H1 (cell line): ENCODE measurements around the gene RBM47. TPM values are rescaled to one million over a fixed set of nuclear protein-coding genes. Genes with fewer than 3 reads are reported as not detected.

ENCODE experiments used
- CTCF ChIA-PET: fragments of 300-600 bp; sonication (Branson Sonifier 250); formaldehyde crosslinking; loops from one replicate; lab custom pipeline; 2021; ENCODE audit not compliant: partially characterized antibody; lab: Charles Lee
- POLR2A ChIA-PET: fragments of 300-600 bp; sonication (Branson Sonifier 250); formaldehyde crosslinking; loops from one replicate; lab custom pipeline; 2021; ENCODE audit warnings: inconsistent platforms; ENCODE audit not compliant: partially characterized antibody; lab: Charles Lee
- DNase-seq, 2 experiments: peaks; one replicate each; pipeline versions ENCODE4 v3.0.0 to v3.0.0-alpha.2; 2010 to 2022; ENCODE audit warnings: low spot score in 2 of 2, low read depth in 1 of 2, mixed read lengths in 1 of 2
- FAIRE-seq: peaks from 2 replicates; lab custom pipeline; 2011; peaks lifted over from hg19 to GRCh38; lab: Jason Lieb, UNC
- H2AFZ ChIP-seq: 2 replicates; pipeline ENCODE4 v1.8.1; 2012; ENCODE audit warnings: low read length, inconsistent platforms
- H2AK5ac ChIP-seq: 2 replicates; pipeline ENCODE4 v1.6.1; 2013; ENCODE audit warnings: low read depth, low read length
- H2BK120ac ChIP-seq: replicated peaks from 2 replicates; pipeline ENCODE3; 2013; ENCODE audit warnings: low read depth, low read length, inconsistent platforms
- H2BK12ac ChIP-seq: 2 replicates; pipeline ENCODE4 v1.6.1; 2013; ENCODE audit warnings: low read depth, low read length
- H2BK15ac ChIP-seq: 2 replicates; pipeline ENCODE4 v1.6.1; 2013; ENCODE audit warnings: low read length
- H2BK20ac ChIP-seq: 2 replicates; pipeline ENCODE4 v1.6.1; 2013; ENCODE audit warnings: low read length
- H2BK5ac ChIP-seq: 2 replicates; pipeline ENCODE4 v1.6.1; 2013; ENCODE audit warnings: low read depth, low read length
- H3K14ac ChIP-seq: 2 replicates; pipeline ENCODE4 v1.6.1; 2013; ENCODE audit warnings: inconsistent platforms; ENCODE audit not compliant: insufficient read length
- H3K18ac ChIP-seq: 2 replicates; pipeline ENCODE4 v1.6.1; 2013; ENCODE audit warnings: low read length; ENCODE audit errors: extremely low read depth
- H3K23ac ChIP-seq: 2 replicates; pipeline ENCODE4 v1.6.1; 2013; ENCODE audit warnings: inconsistent platforms; ENCODE audit not compliant: insufficient read length
- H3K23me2 ChIP-seq: 2 replicates; pipeline ENCODE4 v1.6.1; 2013; ENCODE audit warnings: low read depth, low read length
- H3K27ac ChIP-seq: 2 replicates; pipeline ENCODE4 v1.6.1; 2011; ENCODE audit warnings: low read depth, low read length, inconsistent platforms
- H3K27me3 ChIP-seq, 4 experiments: replicated peaks in 1 of 4; 1 replicate in 1 of 4; 2 replicates in 3 of 4; pipeline versions ENCODE4 v1.6.1 to v1.8.1; 2011 to 2013; ENCODE audit warnings: low read length in 3 of 4, mild to moderate bottlenecking in 3 of 4, inconsistent platforms in 2 of 4, mixed read lengths in 2 of 4, moderate library complexity in 1 of 4; ENCODE audit not compliant: control insufficient read depth in 3 of 4, insufficient read depth in 3 of 4; ENCODE audit errors: extremely low read depth in 1 of 4
- H3K36me3 ChIP-seq, 4 experiments: 2 replicates each; pipeline versions ENCODE4 v1.6.1 to v1.8.1; 2011 to 2013; ENCODE audit warnings: mild to moderate bottlenecking in 4 of 4, low read length in 3 of 4, moderate library complexity in 2 of 4, control low read depth in 1 of 4, inconsistent platforms in 1 of 4; ENCODE audit not compliant: insufficient read depth in 4 of 4, control insufficient read depth in 2 of 4
- H3K4ac ChIP-seq: replicated peaks from 2 replicates; pipeline ENCODE3; 2013; ENCODE audit warnings: low read length, low read depth, mixed read lengths, inconsistent platforms; ENCODE audit not compliant: insufficient read length
- H3K4me1 ChIP-seq, 4 experiments: replicated peaks in 1 of 4; 1 replicate in 1 of 4; 2 replicates in 3 of 4; pipeline versions ENCODE4 v1.6.1 to v1.8.1; 2011 to 2013; ENCODE audit warnings: low read length in 3 of 4, inconsistent platforms in 2 of 4, mixed read lengths in 1 of 4; ENCODE audit not compliant: insufficient read depth in 4 of 4, control insufficient read depth in 3 of 4
- H3K4me2 ChIP-seq, 2 experiments: 2 replicates each; pipeline versions ENCODE4 v1.6.1 to v1.8.1; 2011 to 2013; ENCODE audit warnings: low read depth in 2 of 2, low read length in 2 of 2, control low read depth in 1 of 2, inconsistent platforms in 1 of 2, mild to moderate bottlenecking in 1 of 2; ENCODE audit not compliant: insufficient read depth in 1 of 2
- H3K4me3 ChIP-seq, 4 experiments: fragments of 200-600, 300-600 bp in 1 of 4; sonication (generic), shearing (Covaris generic), sonication (Bioruptor Twin) in 1 of 4; 2 replicates each; pipeline versions ENCODE4 v1.5.1 to v1.8.1; 2011 to 2016; ENCODE audit warnings: low read length in 4 of 4, low read depth in 3 of 4, control low read depth in 2 of 4, inconsistent platforms in 2 of 4, mild to moderate bottlenecking in 2 of 4, mixed read lengths in 1 of 4, moderate library complexity in 1 of 4; ENCODE audit not compliant: insufficient read depth in 2 of 4; ENCODE audit errors: extremely low read depth in 1 of 4
- H3K56ac ChIP-seq: replicated peaks from 2 replicates; pipeline ENCODE3; 2013; ENCODE audit warnings: low read depth, mild to moderate bottlenecking, mixed read lengths, low read length, inconsistent platforms; ENCODE audit not compliant: insufficient read length
- H3K79me1 ChIP-seq: 2 replicates; pipeline ENCODE4 v1.6.1; 2013; ENCODE audit warnings: low read depth, low read length, control low read depth
- H3K79me2 ChIP-seq, 2 experiments: 2 replicates each; pipeline versions ENCODE4 v1.6.1 to v1.8.1; 2012 to 2013; ENCODE audit warnings: low read length in 2 of 2, mild to moderate bottlenecking in 2 of 2, inconsistent platforms in 1 of 2; ENCODE audit not compliant: insufficient read depth in 2 of 2, control insufficient read depth in 1 of 2
- H3K9ac ChIP-seq, 4 experiments: replicated peaks in 1 of 4; 1 replicate in 1 of 4; 2 replicates in 3 of 4; pipeline versions ENCODE4 v1.6.1 to v1.8.1; 2011 to 2013; ENCODE audit warnings: low read depth in 3 of 4, low read length in 3 of 4, control low read depth in 2 of 4, mild to moderate bottlenecking in 2 of 4, moderate library complexity in 2 of 4, inconsistent platforms in 1 of 4; ENCODE audit errors: extremely low read depth in 1 of 4
- H3K9me3 ChIP-seq, 2 experiments: 2 replicates each; pipeline versions ENCODE4 v1.6.1 to v1.8.1; 2012 to 2013; ENCODE audit warnings: mild to moderate bottlenecking in 2 of 2, moderate library complexity in 2 of 2, control low read depth in 1 of 2, inconsistent platforms in 1 of 2, low read depth in 1 of 2, low read length in 1 of 2, mixed read lengths in 1 of 2; ENCODE audit not compliant: insufficient read depth in 2 of 2
- H4K20me1 ChIP-seq, 2 experiments: replicated peaks in 1 of 2; 2 replicates each; pipeline versions ENCODE3 to v1.8.1; 2011 to 2013; ENCODE audit warnings: inconsistent platforms in 2 of 2, low read length in 2 of 2, mild to moderate bottlenecking in 1 of 2; ENCODE audit not compliant: insufficient read depth in 2 of 2, control insufficient read depth in 1 of 2
- H4K5ac ChIP-seq: 2 replicates; pipeline ENCODE4 v1.6.1; 2013; ENCODE audit warnings: low read length, low read depth, mixed read lengths, inconsistent platforms; ENCODE audit not compliant: insufficient read length
- H4K8ac ChIP-seq: 2 replicates; pipeline ENCODE4 v1.8.0; 2013; ENCODE audit warnings: mild to moderate bottlenecking, moderate library complexity, low read length, inconsistent platforms; ENCODE audit not compliant: insufficient read depth; ENCODE audit errors: extremely low read depth
- H4K91ac ChIP-seq: replicated peaks from 2 replicates; pipeline ENCODE3; 2013; ENCODE audit warnings: low read length, mixed read lengths, inconsistent platforms; ENCODE audit not compliant: insufficient read length
- CHD1 ChIP-seq: IDR thresholded peaks from 2 replicates; pipeline ENCODE4 v1.6.1; 2012; ENCODE audit warnings: low read depth, low read length, improper control_type of control experiment
- PHF8 ChIP-seq: fragments of 200-600 bp; sonication (generic); conservative IDR thresholded peaks from 2 replicates; pipeline ENCODE4 v1.7.1; 2012; ENCODE audit warnings: low read depth, mild to moderate bottlenecking, inconsistent platforms, low read length, moderate library complexity
- SIN3A ChIP-seq, 2 experiments: IDR thresholded peaks in 1 of 2; conservative IDR thresholded peaks in 1 of 2; 2 replicates each; pipeline ENCODE4 v1.6.1; 2011 to 2012; ENCODE audit warnings: low read length in 2 of 2, improper control_type of control experiment in 1 of 2, low read depth in 1 of 2, mild to moderate bottlenecking in 1 of 2
- WGBS, 2 experiments: shearing (Covaris generic) in 1 of 2; methylation state at CpG; one replicate each; pipeline versions ENCODE4 v1.1.6 to v1.1.7; 2013 to 2015; ENCODE audit warnings: low lambda C conversion rate in 2 of 2, mixed read lengths in 2 of 2, inconsistent platforms in 1 of 2, low coverage in 1 of 2, missing lambda C conversion rate in 1 of 2; ENCODE audit not compliant: insufficient replicate concordance in 2 of 2, insufficient coverage in 1 of 2, insufficient read length in 1 of 2; ENCODE audit errors: extremely low coverage in 1 of 2, missing lambda C conversion rate in 1 of 2; 5-methylcytosine and 5-hydroxymethylcytosine counted together
- polyA plus RNA-seq, 7 experiments: library from polyadenylated mRNA; depleted of rRNA in 3 of 7; stranded (reverse) in 5 of 7; unstranded in 2 of 7; fragments of >200 nt in 5 of 7; fragments of 200-250 nt in 2 of 7; gene quantifications; 1 replicate in 5 of 7; 2 replicates in 1 of 7; 4 replicates in 1 of 7; pipeline versions ENCODE4 v1.2.1 to v1.2.3, GENCODE V29; 2011 to 2013; ENCODE audit warnings: missing spikeins in 2 of 7, mixed read lengths in 2 of 7
- total RNA-seq: library from RNA; stranded (reverse); fragmentation: NEBNext Ultra II Directional; extraction: Animal tissue kit (Norgen Biotek cat#: 25700); gene quantifications from 2 replicates; pipeline ENCODE4 v1.2.1, GENCODE V29; 2021

RBM47 gene
- total and polyA plus RNA-seq, 2 of the 8 experiments (the other 6 are each of a cell fraction or from before 2014, with no cell fraction given), result 42.8 to 78.9 TPM

DNA sequence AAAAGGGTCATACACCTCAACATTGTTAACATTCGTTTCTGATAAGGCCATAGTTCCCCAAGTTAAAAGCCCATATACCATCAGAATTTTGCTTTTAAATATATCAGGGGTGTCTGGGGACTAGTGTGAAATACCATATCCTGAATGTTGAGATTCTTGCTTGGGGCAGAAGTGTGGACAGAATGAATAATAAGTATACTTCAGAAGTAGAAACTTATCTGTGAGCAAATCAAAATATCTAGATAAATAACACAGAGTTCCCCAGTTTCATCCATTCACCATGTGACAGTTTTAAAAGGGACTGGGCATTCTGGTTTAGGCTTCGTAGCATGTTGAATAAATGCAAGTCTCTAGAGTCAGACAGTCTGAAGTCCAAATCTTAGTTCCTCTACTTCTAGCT is 184.0 kb downstream of the RBM47 start:
- Histone ChIP-seq H2BK12ac (no peak overlapping the region), H3K4me1 (no peaks in the 10 kb centered on the region), H2BK20ac (no peak overlapping the region), H4K5ac (no peak overlapping the region), H2BK15ac (no peak overlapping the region), H3K14ac (no peak overlapping the region), H2BK5ac (no peak overlapping the region), H2AK5ac (no peak overlapping the region), H3K4me3 (no peak overlapping the region), H2AFZ (no peak overlapping the region), H3K56ac (no peak overlapping the region), H3K9ac (no peak overlapping the region), H3K36me3 (0 out of 8 replicates have a peak, but pooled peaks cover 0 to 4% (median 0%) of the 10 kb centered on the region in 4 experiments), H3K27me3 (no peaks in the 10 kb centered on the region), H4K20me1 (peaks cover 0 to 3% of the 10 kb centered on the region in 2 experiments), H3K79me2 (0 out of 4 replicates have a peak, but pooled peaks cover 0 to 6% of the 10 kb centered on the region in 2 experiments), H3K18ac (no peak overlapping the region), H3K23me2 (no peaks in the 10 kb centered on the region; the same call in none of the 2 replicates), H3K23ac (no peak overlapping the region), H3K4me2 (no peak overlapping the region), H3K27ac (no peak overlapping the region), H3K9me3 (no peaks in the 10 kb centered on the region), H4K91ac (no peak overlapping the region), H2BK120ac (no peak overlapping the region), H4K8ac (no peak overlapping the region), H3K79me1 (no peaks in the 10 kb centered on the region), H3K4ac (no peak overlapping the region)
- no peak for TF ChIP-seq PHF8
- no peak for TF ChIP-seq SIN3A (conservative IDR thresholded peaks at IDR 0.05 in 1 of 2, IDR thresholded peaks at IDR 0.05 in 1 of 2; ENCODE audit: low read depth in 1 of 2, low read length in 2 of 2)
- no peak for TF ChIP-seq CHD1
- ChIA-PET CTCF (interaction anchor here (1.5 to 1.8 kb wide), 2 partner anchors 13 to 129 kb away, joined by 4 to 6 read pairs; no protein-coding TSS in a partner anchor), POLR2A (no interaction called here)
- DNase-seq (no peak), FAIRE-seq (no peak)
- 89% methylated on average over 2 of the region's 2 CpGs; no CpG with 5 or more reads in 1 of the 2 experiments for WGBS, 2 experiments
